Skin of body (tissue), 1 donor: ENCODE results near the gene FAH. TPM values are rescaled to one million over a fixed set of nuclear protein-coding genes. Genes with fewer than 3 reads are reported as not detected.

Source experiments
- total RNA-seq: library from RNA; depleted of rRNA; stranded (reverse); fragments of >200 nt; gene quantifications from one replicate; pipeline ENCODE4 v1.2.3, GENCODE V29; 2014

The FAH gene
- total RNA-seq, 1 donor from 2014 or later = 17.9 TPM

Other genes starting within 250 kb of the FAH start
- gene BCL2A1, start 181.8 kb upstream of the FAH start, total RNA-seq = 8.2 TPM
- gene ZFAND6, start 93.3 kb upstream of the FAH start, total RNA-seq = 120 TPM
- 0.30 TPM for gene CTXND1, start 99.2 kb downstream of the FAH start, total RNA-seq